Measurements from ENCODE around the gene CUBN.

CUBN gene

GRCh38 chr10:17007418-17007770 is 122.2 kb downstream of the CUBN start:
- H3K4me1 ChIP-seq (ENCODE audit: control insufficient read depth, insufficient read depth, low read length): peaks cover 10% of the 10 kb centered on the region; the same call in 1 of the 2 replicates
- ChIA-PET POLR2A (interaction anchor here (3.2 kb wide), 1 partner anchor 222 kb away, joined by 20 read pairs; no protein-coding TSS in a partner anchor), CTCF (no interaction called here)
- H3K9me3 ChIP-seq (ENCODE audit: control insufficient read depth, insufficient read depth, low read depth, low read length): no peaks in the 10 kb centered on the region
- H3K36me3 ChIP-seq (ENCODE audit: control insufficient read depth in 2 of 2, insufficient read depth in 1 of 2, low read length in 2 of 2): no peaks in the 10 kb centered on the region
- no peak overlapping the region for H3K4me3 ChIP-seq (ENCODE audit: low read depth, low read length)
- peak overlapping the region; percentile 54; the same call in 1 of the 2 replicates for H3K27ac ChIP-seq (ENCODE audit: extremely low read depth, low read depth, low read length)
- TF ChIP-seq ZNF791 (tag by site-specific recombination; IDR thresholded peaks at IDR 0.05): no peak
- no peak for TF ChIP-seq ZBTB21 (tag by site-specific recombination; IDR thresholded peaks at IDR 0.05)
- no peak for TF ChIP-seq ZNF174 (tag by site-specific recombination; IDR thresholded peaks at IDR 0.05)
- no peak for TF ChIP-seq ZNF558 (tag by site-specific recombination; IDR thresholded peaks at IDR 0.05)
- no peak for TF ChIP-seq GFI1B (tag by site-specific recombination; IDR thresholded peaks at IDR 0.05)
- no peak for TF ChIP-seq YY1 (tag by site-specific recombination; IDR thresholded peaks at IDR 0.05)
- no peak for TF ChIP-seq ZNF112 (tag by site-specific recombination; IDR thresholded peaks at IDR 0.05)

DNA sequence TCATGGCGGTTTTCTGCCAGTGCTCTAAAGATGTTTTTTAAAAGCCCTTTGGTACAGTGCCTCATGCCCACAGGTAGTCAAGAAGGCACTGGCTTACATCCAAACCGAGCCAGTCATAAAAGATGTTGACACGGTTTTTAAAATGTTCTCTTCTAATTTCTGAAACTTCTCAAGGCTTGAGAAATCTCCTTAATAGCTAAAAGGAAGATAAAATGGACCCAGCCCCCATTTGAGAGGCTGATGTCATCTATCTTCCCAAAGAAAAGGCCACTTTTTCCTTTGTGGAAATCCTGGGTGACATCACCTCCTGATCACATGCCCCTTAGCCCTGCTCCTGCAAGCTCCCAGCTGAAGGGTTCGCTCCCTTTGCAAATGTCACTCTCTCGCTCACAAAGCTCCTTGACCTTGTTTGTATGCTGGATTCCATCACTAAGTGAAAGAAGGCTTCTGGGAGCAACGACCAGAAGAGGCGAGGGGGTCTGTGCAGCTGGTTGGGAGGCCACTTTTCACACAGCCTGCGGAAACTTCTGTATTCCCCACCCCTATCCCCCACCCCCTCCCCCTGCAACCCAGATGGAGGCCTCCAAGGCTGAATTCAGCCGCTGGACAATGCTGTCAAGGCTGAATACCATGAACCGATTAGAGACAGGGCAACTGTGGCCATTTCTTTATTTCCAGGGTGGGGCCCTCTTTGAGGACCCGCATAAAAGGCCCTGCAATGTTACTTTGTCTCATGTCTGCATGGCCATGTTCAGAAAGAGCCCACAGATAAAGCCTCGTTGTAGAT is 122.8 kb downstream of the CUBN start:
- peaks cover 10% of the 10 kb centered on the region; the same call in 1 of the 2 replicates for H3K4me1 ChIP-seq (ENCODE audit: control insufficient read depth, insufficient read depth, low read length)
- peak overlapping the region; percentile 54 for H3K27ac ChIP-seq (ENCODE audit: extremely low read depth, low read depth, low read length)
- no peaks in the 10 kb centered on the region for H3K36me3 ChIP-seq (ENCODE audit: control insufficient read depth in 2 of 2, insufficient read depth in 1 of 2, low read length in 2 of 2)
- H3K4me3 ChIP-seq (ENCODE audit: low read depth, low read length): no peak overlapping the region
- POLR2A ChIA-PET: interaction anchor here (3.2 kb wide), 1 partner anchor 223 kb away, joined by 20 read pairs; no protein-coding TSS in a partner anchor
- CTCF ChIA-PET: interaction anchor here (0.6 kb wide), 2 partner anchors 44 to 736 kb away, joined by 3 read pairs; no protein-coding TSS in a partner anchor
- no peaks in the 10 kb centered on the region for H3K9me3 ChIP-seq (ENCODE audit: control insufficient read depth, insufficient read depth, low read depth, low read length)
- TF ChIP-seq ZNF518A (tag by site-specific recombination; conservative IDR thresholded peaks at IDR 0.05; ENCODE audit: low read depth) (peak; percentile 53; the same call in 1 of the 2 replicates), KLF16 (tag by site-specific recombination; IDR thresholded peaks at IDR 0.05) (0 out of 2 replicates have a peak, but pooled peaks have one; percentile 58), KLF10 (tag by site-specific recombination; IDR thresholded peaks at IDR 0.05) (peak; percentile 57), ZNF830 (tag by site-specific recombination; IDR thresholded peaks at IDR 0.05; ENCODE audit: low read depth) (no peak), ZNF837 (tag by site-specific recombination; IDR thresholded peaks at IDR 0.05) (no peak), ZNF146 (tag by site-specific recombination; IDR thresholded peaks at IDR 0.05) (no peak), ZNF202 (tag by site-specific recombination; IDR thresholded peaks at IDR 0.05; ENCODE audit: borderline replicate concordance) (no peak), ZBTB21 (tag by site-specific recombination; IDR thresholded peaks at IDR 0.05) (peak; percentile 78), ZNF175 (tag by site-specific recombination; IDR thresholded peaks at IDR 0.05) (no peak), ZNF324 (tag by site-specific recombination; IDR thresholded peaks at IDR 0.05) (peak; percentile 35; the same call in 1 of the 2 replicates), ZNF561 (tag by site-specific recombination; IDR thresholded peaks at IDR 0.05; ENCODE audit: borderline replicate concordance) (0 out of 2 replicates have a peak, but pooled peaks have one; percentile 45), PRDM6 (tag by site-specific recombination; IDR thresholded peaks at IDR 0.05) (peak; percentile 90), ZNF366 (tag by site-specific recombination; conservative IDR thresholded peaks at IDR 0.05) (peak; percentile 88), ZNF223 (tag by site-specific recombination; IDR thresholded peaks at IDR 0.05) (no peak), ZNF184 (tag by site-specific recombination; IDR thresholded peaks at IDR 0.05) (peak; percentile 24; the same call in 1 of the 2 replicates), ZFP69B (tag by site-specific recombination; IDR thresholded peaks at IDR 0.05) (peak; percentile 22; the same call in 1 of the 2 replicates), ZNF629 (tag by site-specific recombination; IDR thresholded peaks at IDR 0.05) (peak; percentile 85), HIC1 (tag by site-specific recombination; IDR thresholded peaks at IDR 0.05) (0 out of 2 replicates have a peak, but pooled peaks have one; percentile 19), SCRT2 (tag by site-specific recombination; IDR thresholded peaks at IDR 0.05) (peak; percentile 79), ZNF843 (tag by site-specific recombination; IDR thresholded peaks at IDR 0.05) (0 out of 2 replicates have a peak, but pooled peaks have one; percentile 49)
